Esophagus muscularis mucosa (tissue), 4 donors: ENCODE results near the gene FN1. TPM values are rescaled to one million over a fixed set of nuclear protein-coding genes. Genes with fewer than 3 reads are reported as not detected.

Experiments used
- DNase-seq: peaks from one replicate; pipeline ENCODE4 v3.0.0-alpha.2; 2017; ENCODE audit errors: extremely low spot score
- H3K27ac ChIP-seq, 4 donors: fragments of 200-600 bp; sonication (generic); replicated peaks in 1 of 4; 1 replicate in 3 of 4; 2 replicates in 1 of 4; pipeline ENCODE4 v1.5.1; 2016 to 2019; ENCODE audit warnings: mild to moderate bottlenecking in 1 of 4
- H3K27me3 ChIP-seq, 4 donors: fragments of 200-600 bp; sonication (generic); one replicate each; pipeline versions ENCODE4 v1.5.1 to v1.6.0; 2016 to 2019
- H3K36me3 ChIP-seq, 4 donors: fragments of 200-600 bp; sonication (generic); one replicate each; pipeline ENCODE4 v1.5.1; 2016 to 2019
- H3K4me1 ChIP-seq, 4 donors: fragments of 200-600 bp; sonication (generic); one replicate each; pipeline ENCODE4 v1.5.1; 2016 to 2019
- H3K4me3 ChIP-seq, 4 donors: fragments of 200-600 bp; sonication (generic); 1 replicate in 2 of 4; 2 replicates in 2 of 4; pipeline ENCODE4 v1.5.1; 2016 to 2019; ENCODE audit warnings: mild to moderate bottlenecking in 4 of 4, moderate library complexity in 1 of 4
- H3K9me3 ChIP-seq, 4 donors: fragments of 200-600 bp; sonication (generic); 1 replicate in 3 of 4; 2 replicates in 1 of 4; pipeline ENCODE4 v1.5.1; 2016 to 2019
- EP300 ChIP-seq: sonication (generic); formaldehyde crosslinking; IDR thresholded peaks from one replicate; pipeline ENCODE4 v1.6.1; 2017; ENCODE audit warnings: antibody characterized with exemption
- POLR2A ChIP-seq: fragments of 450-650 bp; IDR thresholded peaks from one replicate; pipeline ENCODE4 v1.6.1; 2017; ENCODE audit warnings: antibody characterized with exemption, moderate library complexity, mild to moderate bottlenecking, low read depth
- POLR2AphosphoS5 ChIP-seq, 2 donors: sonication (generic); formaldehyde crosslinking; IDR thresholded peaks; one replicate each; pipeline ENCODE4 v1.6.1; 2017; ENCODE audit warnings: antibody characterized with exemption in 2 of 2
- WGBS: methylation state at CpG from one replicate; pipeline ENCODE4 v1.1.5; 2018; 5-methylcytosine and 5-hydroxymethylcytosine counted together
- intact Hi-C: fragments of 100-400 bp; cut with DNase I; formaldehyde crosslinking; loops from one replicate; pipeline ENCODE4 v1.15.1; 2023
- total RNA-seq, 4 donors: library from RNA; depleted of rRNA; stranded (reverse); fragments of >200 nt; gene quantifications; one replicate each; pipeline versions ENCODE4 v1.1.0 to v1.2.1, GENCODE V29; 2016
- TF ChIP-seq, protein P1 (sequence below), 3 experiments: fragments of 200-600 bp in 2 of 3; fragments of 450-650 bp in 1 of 3; sonication (generic) in 2 of 3; IDR thresholded peaks; one replicate each; pipeline ENCODE4 v1.5.1; 2017 to 2019; ENCODE audit warnings: antibody characterized with exemption in 3 of 3, mild to moderate bottlenecking in 2 of 3, moderate library complexity in 1 of 3

The FN1 gene
- total RNA-seq, 4 donors from 2014 or later: 2,256 to 4,873 (median 2,950) TPM

DNA sequence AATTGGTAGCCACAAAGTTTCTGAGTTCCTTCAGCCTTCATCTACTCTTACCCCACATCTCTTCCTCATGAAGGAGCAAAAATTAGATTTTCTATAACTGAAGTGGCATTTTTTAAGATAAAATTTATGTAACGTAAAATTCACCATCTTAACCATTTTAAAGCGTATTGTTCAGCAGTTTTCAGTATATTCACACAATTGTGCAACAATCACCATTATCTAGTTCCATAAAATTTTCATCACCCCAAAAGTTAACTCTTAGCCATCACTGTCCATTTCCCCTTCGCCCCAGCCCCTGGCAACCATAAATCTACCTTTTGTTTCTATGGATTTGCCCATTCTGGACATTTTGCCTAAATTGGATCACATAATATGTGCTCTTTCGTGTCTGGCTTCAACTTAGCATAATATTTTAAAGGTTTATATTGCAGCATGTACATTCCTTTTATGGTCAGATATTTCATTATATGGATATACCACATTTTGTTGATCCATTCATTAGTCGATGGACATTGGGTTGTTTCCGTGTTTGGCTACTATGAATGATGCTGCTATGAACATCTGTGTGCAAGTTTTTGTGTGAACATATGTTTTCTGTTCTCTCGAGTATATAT, 79.4 kb downstream of the FN1 start:
- 90% methylated on average over 7 of the region's 7 CpGs for WGBS
- H3K36me3 ChIP-seq: peaks cover 7 to 26% (median 16%) of the 10 kb centered on the region in 4 donors
- H3K27me3 ChIP-seq: no peaks in the 10 kb centered on the region
- intact Hi-C loops: no loop called here
- no peaks in the 10 kb centered on the region for H3K9me3 ChIP-seq
- peak; percentile 26 for DNase-seq
- no peak overlapping the region for H3K4me3 ChIP-seq
- TF ChIP-seq POLR2AphosphoS5 (IDR thresholded peaks at IDR 0.05): peak in 1 of 2 donors; percentile 16
- TF ChIP-seq POLR2A: no peak
- no peak overlapping the region for H3K27ac ChIP-seq
- H3K4me1 ChIP-seq: peaks cover 0 to 8% (median 3%) of the 10 kb centered on the region in 4 donors

DNA sequence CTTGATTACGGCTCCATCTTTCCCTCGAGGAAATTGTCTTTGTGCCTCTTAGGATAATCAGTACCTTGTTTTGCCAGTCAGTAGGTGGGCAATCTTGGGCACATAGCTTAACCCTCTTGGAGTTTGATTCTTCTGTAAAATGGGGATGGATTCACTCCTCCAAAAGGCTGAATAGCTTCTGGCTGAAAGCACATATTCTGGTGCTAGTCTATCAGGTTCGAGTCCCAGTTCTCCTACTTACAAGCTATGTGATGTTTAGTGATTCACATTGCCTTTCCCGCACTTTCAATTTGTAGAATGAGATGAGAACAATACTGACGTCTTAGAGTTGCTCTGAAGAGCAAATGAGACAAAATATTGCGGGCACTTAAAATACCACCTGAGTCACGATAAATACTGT, 80.1 kb downstream of the FN1 start:
- TF ChIP-seq POLR2A: no peak
- TF ChIP-seq POLR2AphosphoS5 (IDR thresholded peaks at IDR 0.05): no peak
- TF ChIP-seq EP300: no peak
- TF ChIP-seq, protein P1, sequence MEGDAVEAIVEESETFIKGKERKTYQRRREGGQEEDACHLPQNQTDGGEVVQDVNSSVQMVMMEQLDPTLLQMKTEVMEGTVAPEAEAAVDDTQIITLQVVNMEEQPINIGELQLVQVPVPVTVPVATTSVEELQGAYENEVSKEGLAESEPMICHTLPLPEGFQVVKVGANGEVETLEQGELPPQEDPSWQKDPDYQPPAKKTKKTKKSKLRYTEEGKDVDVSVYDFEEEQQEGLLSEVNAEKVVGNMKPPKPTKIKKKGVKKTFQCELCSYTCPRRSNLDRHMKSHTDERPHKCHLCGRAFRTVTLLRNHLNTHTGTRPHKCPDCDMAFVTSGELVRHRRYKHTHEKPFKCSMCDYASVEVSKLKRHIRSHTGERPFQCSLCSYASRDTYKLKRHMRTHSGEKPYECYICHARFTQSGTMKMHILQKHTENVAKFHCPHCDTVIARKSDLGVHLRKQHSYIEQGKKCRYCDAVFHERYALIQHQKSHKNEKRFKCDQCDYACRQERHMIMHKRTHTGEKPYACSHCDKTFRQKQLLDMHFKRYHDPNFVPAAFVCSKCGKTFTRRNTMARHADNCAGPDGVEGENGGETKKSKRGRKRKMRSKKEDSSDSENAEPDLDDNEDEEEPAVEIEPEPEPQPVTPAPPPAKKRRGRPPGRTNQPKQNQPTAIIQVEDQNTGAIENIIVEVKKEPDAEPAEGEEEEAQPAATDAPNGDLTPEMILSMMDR (IDR thresholded peaks at IDR 0.05): no peak
- Histone ChIP-seq H3K4me3 (no peak overlapping the region), H3K9me3 (no peaks in the 10 kb centered on the region), H3K27ac (no peak overlapping the region), H3K36me3 (peaks cover under 1 to 20% (median 14%) of the 10 kb centered on the region in 4 donors), H3K4me1 (peaks cover 0 to 8% (median 3%) of the 10 kb centered on the region in 4 donors), H3K27me3 (no peaks in the 10 kb centered on the region)
- 91% methylated on average over 7 of the region's 7 CpGs for WGBS
- intact Hi-C loops: no loop called here
- no peak for DNase-seq

DNA sequence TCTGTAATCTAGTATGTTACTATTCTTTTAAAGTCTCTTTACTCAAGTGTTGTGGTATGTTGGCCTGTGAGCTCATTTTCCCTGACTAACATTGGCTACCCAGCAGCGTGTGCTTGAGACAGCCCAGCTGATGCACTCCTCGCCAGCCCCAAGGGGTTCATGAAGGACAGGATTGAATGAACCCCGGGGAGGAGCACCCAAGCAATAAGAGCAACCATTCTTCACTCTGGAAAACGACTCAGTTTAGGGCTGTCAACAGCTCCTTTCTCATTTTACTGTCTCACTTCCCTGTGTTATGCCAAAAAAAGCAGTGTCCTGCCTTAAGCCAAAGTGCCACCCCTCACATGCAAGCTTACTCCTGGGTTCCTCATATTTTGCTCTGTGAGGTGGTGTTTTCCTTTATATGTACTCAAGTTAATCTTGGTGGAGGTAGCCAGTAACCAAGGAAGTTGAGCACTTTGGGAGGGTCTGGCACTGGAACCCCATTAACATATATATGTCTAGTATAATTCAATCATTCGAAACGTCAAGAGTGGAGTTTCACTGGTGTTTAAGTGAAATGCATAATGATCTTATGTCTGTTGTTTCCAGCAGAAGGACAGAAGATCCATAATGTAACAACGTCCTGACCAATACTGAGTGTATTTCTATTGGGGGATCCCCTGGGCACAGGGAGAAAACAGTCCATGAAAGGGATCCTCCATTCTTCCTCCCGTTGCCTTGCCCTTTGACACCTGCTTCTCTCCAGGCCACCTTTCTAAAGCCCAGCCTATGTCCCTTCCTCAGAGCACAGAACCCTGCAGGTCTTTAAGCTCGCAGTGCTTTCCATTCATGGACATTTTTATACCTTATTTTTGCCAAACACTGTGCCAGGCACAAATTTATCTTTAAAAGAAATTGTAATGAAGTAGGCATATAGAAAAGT, 80.8 kb downstream of the FN1 start:
- Histone ChIP-seq H3K4me1 (peaks cover 0 to 8% (median 3%) of the 10 kb centered on the region in 4 donors), H3K9me3 (no peaks in the 10 kb centered on the region), H3K4me3 (no peak overlapping the region), H3K36me3 (peaks cover under 1 to 20% (median 10%) of the 10 kb centered on the region in 4 donors), H3K27ac (peak overlapping the region in 1 of 4 donors; percentile 7), H3K27me3 (no peaks in the 10 kb centered on the region)
- intact Hi-C loops: no loop called here
- TF ChIP-seq POLR2AphosphoS5 (IDR thresholded peaks at IDR 0.05) (no peak), EP300 (no peak)
- TF ChIP-seq, protein P1 (IDR thresholded peaks at IDR 0.05): no peak
- peak; percentile 70 for DNase-seq
- 69% methylated on average over 9 of the region's 9 CpGs for WGBS

DNA sequence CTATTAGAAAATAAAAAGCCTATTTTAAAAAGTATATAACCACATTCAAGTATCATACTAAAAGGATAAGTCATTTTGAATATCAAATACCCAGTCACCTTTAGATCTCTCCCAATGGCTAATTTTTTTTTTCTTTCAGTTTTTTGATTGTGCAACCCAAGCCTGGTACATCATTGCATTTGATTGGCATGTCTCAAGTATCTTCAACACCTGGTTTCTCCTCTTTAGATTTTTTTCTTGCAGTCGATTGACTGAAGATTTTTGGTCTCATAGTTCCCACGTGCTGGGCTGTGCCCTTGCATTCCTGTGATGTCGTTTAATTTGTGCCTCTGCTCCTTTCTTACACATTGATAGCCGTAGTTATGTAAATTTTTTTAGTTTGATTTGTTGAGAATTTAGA, 83.3 kb downstream of the FN1 start:
- H3K4me3 ChIP-seq: no peak overlapping the region
- TF ChIP-seq POLR2AphosphoS5 (IDR thresholded peaks at IDR 0.05) (no peak), EP300 (no peak), POLR2A (no peak)
- TF ChIP-seq, protein P1 (IDR thresholded peaks at IDR 0.05): no peak
- peaks cover 0 to 8% (median 3%) of the 10 kb centered on the region in 4 donors for H3K4me1 ChIP-seq
- peak; percentile 19 for DNase-seq
- 40% methylated on average over 4 of the region's 4 CpGs for WGBS
- H3K9me3 ChIP-seq: no peaks in the 10 kb centered on the region
- H3K36me3 ChIP-seq: peaks cover 20 to 36% (median 28%) of the 10 kb centered on the region in 4 donors
- no peaks in the 10 kb centered on the region for H3K27me3 ChIP-seq
- intact Hi-C loops: no loop called here
- no peak overlapping the region for H3K27ac ChIP-seq

DNA sequence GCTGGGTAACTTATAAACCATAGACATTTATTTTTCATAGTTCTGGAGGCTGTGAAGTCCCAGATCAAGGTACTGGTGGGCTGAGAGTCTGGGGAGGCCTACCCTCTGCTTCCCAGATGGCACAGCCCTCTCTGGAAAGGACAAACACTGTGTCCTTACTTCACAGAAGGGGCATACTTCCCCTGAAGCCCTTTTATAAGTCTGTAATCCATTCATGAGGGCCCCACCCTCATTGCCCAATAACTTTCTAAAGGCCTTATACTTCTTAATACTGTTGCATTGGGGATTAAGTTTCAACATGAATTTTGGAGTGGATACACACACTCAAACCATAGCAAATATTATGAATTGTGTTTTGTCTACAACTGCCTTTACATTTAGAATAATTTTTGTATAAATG, 88.0 kb downstream of the FN1 start:
- DNase-seq: peak; percentile 62
- no peaks in the 10 kb centered on the region for H3K4me1 ChIP-seq
- H3K4me3 ChIP-seq: no peak overlapping the region
- peaks cover 24 to 79% (median 62%) of the 10 kb centered on the region in 4 donors for H3K36me3 ChIP-seq
- no peak overlapping the region for H3K27ac ChIP-seq
- H3K9me3 ChIP-seq: no peaks in the 10 kb centered on the region
- no peaks in the 10 kb centered on the region for H3K27me3 ChIP-seq
- TF ChIP-seq, protein P1 (IDR thresholded peaks at IDR 0.05): no peak
- TF ChIP-seq POLR2A (no peak), POLR2AphosphoS5 (IDR thresholded peaks at IDR 0.05) (no peak), EP300 (no peak)
- intact Hi-C loops: no loop called here
